ENCODE measurements around the gene CACNA1C.

CACNA1C gene

GRCh38 chr12:2586156-2587038 lies 533.6 kb downstream of the CACNA1C start:
- in situ Hi-C loops (cut with HindIII; ENCODE audit: low sequenced_read_pairs) = no loop called here

GRCh38 chr12:2588345-2588744 lies 535.6 kb downstream of the CACNA1C start:
- in situ Hi-C loops (cut with HindIII; ENCODE audit: low sequenced_read_pairs) = no loop called here

- in situ Hi-C loops (cut with HindIII; ENCODE audit: low sequenced_read_pairs) = no loop called here
Observed at GRCh38 chr12:2589381-2589780, 536.6 kb downstream of the CACNA1C start.

GRCh38 chr12:2593045-2593444 lies 540.3 kb downstream of the CACNA1C start:
- in situ Hi-C loops (cut with HindIII; ENCODE audit: low sequenced_read_pairs) = no loop called here

GRCh38 chr12:2596441-2596840 lies 543.7 kb downstream of the CACNA1C start:
- in situ Hi-C loops (cut with HindIII; ENCODE audit: low sequenced_read_pairs) = no loop called here

- in situ Hi-C loops (cut with HindIII; ENCODE audit: low sequenced_read_pairs) = loop anchor here (10.0 kb wide), 1 partner anchor 450 kb away; no protein-coding TSS in a partner anchor
Observed at GRCh38 chr12:2605301-2605700, 552.5 kb downstream of the CACNA1C start.

- in situ Hi-C loops (cut with HindIII; ENCODE audit: low sequenced_read_pairs) = loop anchor here (10.0 kb wide), 1 partner anchor 452 kb away; no protein-coding TSS in a partner anchor
Observed at GRCh38 chr12:2606186-2606910, 553.6 kb downstream of the CACNA1C start.

GRCh38 chr12:2607881-2608607 lies 555.3 kb downstream of the CACNA1C start:
- in situ Hi-C loops (cut with HindIII; ENCODE audit: low sequenced_read_pairs) = loop anchor here (10.0 kb wide), 1 partner anchor 453 kb away; no protein-coding TSS in a partner anchor

GRCh38 chr12:2608608-2608945 lies 555.8 kb downstream of the CACNA1C start:
- in situ Hi-C loops (cut with HindIII; ENCODE audit: low sequenced_read_pairs) = loop anchor here (10.0 kb wide), 1 partner anchor 454 kb away; no protein-coding TSS in a partner anchor

- in situ Hi-C loops (cut with HindIII; ENCODE audit: low sequenced_read_pairs) = loop anchor here (10.0 kb wide), 1 partner anchor 454 kb away; no protein-coding TSS in a partner anchor
Observed at GRCh38 chr12:2609020-2609419, 556.2 kb downstream of the CACNA1C start.

GRCh38 chr12:2610358-2610757 lies 557.6 kb downstream of the CACNA1C start:
- in situ Hi-C loops (cut with HindIII; ENCODE audit: low sequenced_read_pairs) = no loop called here

GRCh38 chr12:2613326-2614073 lies 560.7 kb downstream of the CACNA1C start:
- in situ Hi-C loops (cut with HindIII; ENCODE audit: low sequenced_read_pairs) = no loop called here

GRCh38 chr12:2614341-2614740 lies 561.6 kb downstream of the CACNA1C start:
- in situ Hi-C loops (cut with HindIII; ENCODE audit: low sequenced_read_pairs) = no loop called here

GRCh38 chr12:2615665-2616402 lies 563.0 kb downstream of the CACNA1C start:
- in situ Hi-C loops (cut with HindIII; ENCODE audit: low sequenced_read_pairs) = no loop called here

- in situ Hi-C loops (cut with HindIII; ENCODE audit: low sequenced_read_pairs) = no loop called here
Observed at GRCh38 chr12:2616763-2617162, 564.0 kb downstream of the CACNA1C start.

GRCh38 chr12:2617365-2617764 lies 564.6 kb downstream of the CACNA1C start:
- in situ Hi-C loops (cut with HindIII; ENCODE audit: low sequenced_read_pairs) = no loop called here

GRCh38 chr12:2618291-2618995 lies 565.7 kb downstream of the CACNA1C start:
- in situ Hi-C loops (cut with HindIII; ENCODE audit: low sequenced_read_pairs) = no loop called here

GRCh38 chr12:2619136-2619535 lies 566.3 kb downstream of the CACNA1C start:
- in situ Hi-C loops (cut with HindIII; ENCODE audit: low sequenced_read_pairs) = no loop called here

GRCh38 chr12:2622460-2622859 lies 569.7 kb downstream of the CACNA1C start:
- in situ Hi-C loops (cut with HindIII; ENCODE audit: low sequenced_read_pairs) = no loop called here
